Smooth muscle cell of the brain vasculature (primary cell): ENCODE measurements around the gene ARL8B.
"Not testable (repeated sequence)": the region's sequence is repeated elsewhere in the genome, so short reads cannot be mapped to it uniquely, and the experiment has no call there.

Experiments
- DNase-seq: peaks from one replicate; pipeline ENCODE4 v3.0.0-alpha.2; 2012; ENCODE audit warnings: low read depth, low spot score

Gene ARL8B

DNA sequence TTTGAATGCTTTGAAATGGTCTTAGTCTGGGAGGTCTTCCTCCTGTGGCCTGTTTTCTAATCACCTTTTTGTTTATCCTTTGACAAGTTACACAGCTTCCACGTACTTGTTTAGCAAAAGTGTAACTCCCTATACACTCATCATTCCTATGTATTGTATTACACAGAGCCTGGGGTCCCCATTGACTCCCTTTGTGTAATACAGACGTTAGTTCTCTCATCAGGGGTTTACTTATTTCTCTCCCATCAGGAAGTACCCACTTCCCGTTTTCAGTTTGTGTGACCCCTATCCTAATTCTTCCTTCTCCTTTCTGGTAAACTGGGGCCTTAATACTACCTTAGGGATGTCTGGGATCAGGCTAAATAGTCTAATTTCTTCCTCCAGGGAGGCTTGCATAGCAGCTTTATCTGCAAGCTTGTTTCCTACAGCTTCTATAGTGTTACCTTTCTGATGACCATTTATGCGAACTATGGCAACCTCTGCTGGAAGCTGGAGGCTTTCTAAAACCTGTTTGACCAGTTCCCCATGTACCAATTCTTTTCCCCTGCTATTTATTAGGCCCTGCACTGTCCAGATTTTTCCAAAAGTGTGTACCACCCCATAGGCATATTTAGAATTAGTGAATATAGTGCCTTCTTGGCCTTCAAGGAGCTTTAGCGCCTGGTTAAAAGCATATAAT lies 22.4 kb downstream of the ARL8B start:
- no peak for DNase-seq

DNA sequence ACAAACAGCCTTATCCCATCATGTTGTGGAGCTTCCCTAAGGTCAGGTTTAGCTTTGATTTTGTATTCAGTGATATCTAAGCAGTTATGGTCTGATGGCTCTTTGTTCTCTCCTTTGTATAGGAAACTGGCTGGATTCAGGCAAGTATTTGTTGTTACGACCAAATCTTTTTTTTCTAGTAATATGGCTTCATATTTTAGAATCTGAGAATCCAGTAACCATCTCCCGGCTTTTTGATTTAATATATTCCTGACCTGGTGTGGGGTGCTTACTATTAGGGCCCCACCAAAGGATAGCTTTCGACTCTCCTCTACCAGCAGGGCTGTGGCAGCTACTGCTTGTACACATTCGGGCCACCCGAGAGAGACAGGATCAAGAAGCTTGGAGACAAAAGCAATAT lies 23.0 kb downstream of the ARL8B start:
- DNase-seq: no peak

DNA sequence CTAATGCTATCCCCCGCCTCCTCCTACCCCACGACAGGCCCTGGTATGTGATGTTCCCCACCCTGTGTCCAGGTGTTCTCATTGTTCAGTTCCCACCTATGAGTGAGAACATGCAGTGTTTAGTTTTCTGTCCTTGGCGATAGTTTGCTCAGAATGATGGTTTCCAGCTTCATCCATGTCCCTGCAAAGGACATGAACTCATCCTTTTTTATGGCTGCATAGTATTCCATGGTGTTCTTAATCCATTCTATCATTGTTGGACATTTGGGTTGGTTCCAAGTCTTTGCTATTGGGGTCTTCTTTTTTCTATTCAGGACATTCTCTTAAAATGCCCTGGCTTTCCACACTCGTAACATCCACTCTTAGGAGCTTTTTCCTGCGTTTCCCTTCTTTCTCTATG lies 25.1 kb downstream of the ARL8B start:
- DNase-seq: not testable (repeated sequence)

DNA sequence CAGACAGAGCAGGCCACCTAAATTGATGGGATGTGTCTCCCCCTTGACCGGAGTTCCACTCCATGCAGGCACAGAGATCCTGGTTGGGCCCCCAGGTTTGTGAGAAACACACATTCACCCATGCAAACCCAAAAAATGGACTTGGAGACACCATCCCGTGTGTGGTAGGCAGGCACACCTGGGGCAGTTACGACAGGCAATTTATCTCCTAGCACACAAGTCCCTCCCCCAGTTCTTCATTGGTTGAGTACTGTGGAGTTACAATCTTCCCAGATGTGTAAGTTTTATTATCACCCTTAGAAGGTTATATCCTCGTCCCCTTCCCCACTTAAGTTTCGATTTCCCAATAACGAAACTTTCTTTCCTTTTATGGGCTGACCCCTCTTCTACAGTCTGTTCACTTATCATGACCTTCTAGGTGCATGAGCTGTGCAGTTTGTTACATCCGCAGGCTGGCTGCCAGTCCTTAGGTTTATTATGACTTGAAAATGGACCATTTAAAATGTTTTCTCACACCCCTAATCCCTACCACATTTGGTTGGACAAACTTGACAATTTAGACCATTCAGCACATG lies 27.3 kb downstream of the ARL8B start:
- DNase-seq: no peak

DNA sequence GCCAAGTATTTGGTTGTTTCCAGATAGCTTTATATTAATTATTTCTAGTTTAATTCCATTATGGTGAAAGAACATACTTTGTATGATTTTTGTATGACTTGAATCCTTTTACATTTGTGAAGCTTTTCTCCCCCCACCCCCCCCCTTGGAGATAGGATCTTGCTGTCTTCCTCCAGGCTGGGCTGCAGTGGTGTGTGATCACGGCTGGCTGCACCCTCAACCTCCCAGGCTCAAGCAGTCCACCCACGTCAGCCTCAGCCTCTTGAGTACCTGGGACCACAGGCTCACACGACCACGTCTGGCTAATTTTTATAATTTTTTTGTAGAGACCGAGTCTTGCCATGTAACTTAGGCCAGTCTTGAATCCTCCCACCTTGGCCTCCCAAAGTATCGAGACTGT lies 29.5 kb downstream of the ARL8B start:
- no peak for DNase-seq

DNA sequence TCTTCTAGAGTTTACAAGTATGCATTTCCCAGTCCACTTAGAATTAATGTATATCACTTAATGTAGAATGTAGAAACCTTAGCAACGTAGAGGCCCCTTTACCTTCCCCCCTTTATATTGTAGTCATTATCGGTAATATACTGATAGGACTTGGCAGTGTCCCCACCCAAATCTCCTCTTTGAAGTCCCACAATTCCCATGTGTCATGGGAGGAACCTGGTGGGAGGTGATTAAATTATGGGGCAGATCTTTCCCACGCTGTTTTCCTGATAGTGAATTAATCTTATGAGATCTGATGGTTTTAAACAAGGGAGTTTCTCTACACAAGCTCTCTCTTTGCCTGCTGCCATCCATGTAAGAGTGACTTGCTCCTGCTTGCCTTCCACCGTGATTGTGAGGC lies 31.0 kb downstream of the ARL8B start:
- DNase-seq: no peak

DNA sequence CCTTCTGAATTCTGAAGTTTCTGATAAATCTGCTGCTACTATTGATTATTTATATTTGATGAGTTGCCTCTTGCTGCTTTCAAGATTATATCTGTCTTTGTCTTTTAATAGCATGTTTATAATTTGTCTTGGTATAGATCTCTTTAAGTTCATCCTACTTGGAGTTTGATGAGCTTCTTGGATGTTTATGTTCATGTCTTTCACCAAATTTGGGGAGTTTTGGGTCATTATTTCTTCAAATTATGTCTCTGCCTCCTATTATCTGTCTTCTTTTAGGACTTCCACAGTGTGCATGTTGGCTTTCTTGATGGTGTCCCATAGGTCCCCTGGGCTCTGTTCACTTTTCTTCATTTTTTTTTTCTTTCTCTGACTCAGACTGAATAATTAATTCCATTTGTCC lies 33.1 kb downstream of the ARL8B start:
- no peak for DNase-seq

DNA sequence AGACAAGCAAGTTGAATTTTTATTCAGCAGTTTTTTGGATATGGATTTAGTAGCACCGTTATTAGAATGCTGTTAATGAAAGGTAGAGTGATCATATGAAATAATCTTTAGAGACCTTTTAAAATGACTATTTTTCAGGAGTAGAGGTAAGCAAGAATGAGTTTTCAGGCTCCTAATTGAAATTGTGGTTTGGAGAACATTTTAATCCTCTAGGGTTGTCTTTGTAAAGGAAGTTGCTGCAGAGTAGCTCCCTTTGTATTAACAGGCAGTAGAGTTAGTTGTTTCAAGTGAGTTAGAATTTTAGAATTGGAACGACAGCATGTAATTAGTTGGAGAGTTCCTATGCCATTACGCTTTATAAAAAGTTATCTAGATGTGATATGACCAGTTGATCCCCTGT lies 38.2 kb downstream of the ARL8B start:
- DNase-seq: no peak

DNA sequence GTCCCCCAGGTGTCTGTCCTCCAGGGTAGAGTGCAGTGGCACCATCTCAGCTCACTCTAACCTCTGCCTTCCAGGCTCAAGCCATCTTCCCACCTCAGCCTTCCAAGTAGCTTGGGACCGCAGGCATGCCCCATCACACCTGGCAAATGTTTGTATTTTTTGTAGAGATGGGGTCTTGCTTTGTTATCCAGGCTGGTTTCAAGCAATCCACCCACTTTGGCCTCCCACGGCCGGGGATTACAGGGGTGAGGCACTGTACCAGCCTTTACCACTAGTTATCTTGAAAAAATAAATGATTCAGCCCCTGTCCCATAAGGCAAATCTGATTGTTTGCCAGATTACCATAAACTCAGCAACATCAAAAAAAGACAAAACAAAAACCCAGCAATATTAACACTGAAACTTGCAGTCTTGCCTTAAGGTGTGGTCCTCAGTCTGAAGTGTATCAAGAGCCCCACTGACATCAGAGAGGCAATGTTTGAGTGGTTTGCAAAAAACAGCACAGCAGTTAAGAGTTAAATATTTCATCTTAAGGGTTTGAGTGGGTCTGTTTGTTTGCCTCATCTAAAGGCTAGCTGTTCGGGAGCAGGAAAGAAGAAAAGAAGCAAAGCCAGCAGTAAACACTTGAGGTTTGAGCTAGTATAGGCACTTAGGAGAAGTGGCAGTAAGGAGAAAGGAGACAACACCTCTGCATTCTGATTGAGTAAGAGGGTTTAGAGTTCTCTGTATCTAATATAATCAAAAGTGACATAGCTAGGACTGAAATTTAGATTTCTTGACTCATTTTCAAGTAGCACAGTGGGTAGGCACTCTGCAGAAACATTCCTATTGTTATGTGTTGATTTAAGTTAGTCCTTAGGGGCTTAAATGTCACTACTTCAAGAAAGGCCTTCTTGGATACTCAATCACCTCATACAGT lies 39.1 kb downstream of the ARL8B start:
- DNase-seq: no peak

DNA sequence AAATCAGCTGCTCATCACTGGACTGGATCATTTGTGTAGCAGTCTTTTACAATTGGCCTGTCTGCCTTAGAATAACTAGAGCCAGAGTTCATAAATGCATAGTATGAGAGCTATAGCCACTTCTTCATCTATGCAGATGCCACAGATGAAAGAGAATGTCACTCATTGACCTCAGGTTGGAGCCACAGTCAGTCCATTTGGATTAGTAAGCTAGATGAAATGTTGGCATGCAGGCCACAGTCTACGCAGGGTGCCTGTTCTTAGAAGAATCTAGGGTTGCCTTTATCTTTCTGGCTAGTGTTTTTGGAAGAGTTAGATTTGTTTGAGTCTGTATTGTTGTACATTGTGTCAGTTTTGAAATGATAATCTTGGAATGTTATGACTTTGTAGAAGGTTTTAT lies 40.0 kb downstream of the ARL8B start:
- DNase-seq: no peak

DNA sequence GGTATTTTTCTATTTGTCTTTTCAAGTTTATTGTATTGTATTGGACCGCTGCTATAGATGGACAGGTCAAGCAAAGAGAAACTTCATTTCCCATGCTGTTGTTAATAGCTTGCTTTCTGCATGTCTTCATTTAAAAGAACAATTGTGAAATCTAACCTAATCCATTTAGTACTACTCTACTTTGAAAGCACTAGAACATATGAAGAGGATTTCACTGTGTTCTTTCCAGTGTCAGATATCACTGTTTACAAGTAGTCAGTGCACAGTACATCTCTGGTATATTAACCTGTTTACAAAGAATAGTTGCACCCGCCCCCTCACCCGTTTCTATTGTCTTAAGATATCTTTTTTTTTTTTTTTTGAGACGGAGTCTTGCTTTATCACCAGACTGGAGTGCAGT lies 43.6 kb downstream of the ARL8B start:
- no peak for DNase-seq

DNA sequence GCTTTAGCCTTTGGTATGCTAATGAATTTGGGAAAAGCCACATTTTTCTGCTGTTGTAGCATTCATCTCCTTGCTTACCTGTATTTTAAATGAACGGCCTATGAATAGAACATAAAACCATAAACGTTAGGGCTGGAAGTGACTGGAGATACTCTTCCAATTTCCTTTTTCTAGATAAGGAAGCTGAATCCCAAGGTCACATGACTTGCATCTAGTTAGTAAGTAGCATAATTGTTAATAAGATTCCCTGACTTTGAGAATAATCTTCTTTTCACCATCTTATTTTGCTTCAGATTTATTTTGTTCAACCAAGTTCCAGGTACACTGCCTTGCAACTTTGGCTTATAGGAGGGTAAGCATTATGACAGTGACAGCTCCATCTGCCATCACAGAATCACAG lies 44.8 kb downstream of the ARL8B start:
- DNase-seq: no peak

DNA sequence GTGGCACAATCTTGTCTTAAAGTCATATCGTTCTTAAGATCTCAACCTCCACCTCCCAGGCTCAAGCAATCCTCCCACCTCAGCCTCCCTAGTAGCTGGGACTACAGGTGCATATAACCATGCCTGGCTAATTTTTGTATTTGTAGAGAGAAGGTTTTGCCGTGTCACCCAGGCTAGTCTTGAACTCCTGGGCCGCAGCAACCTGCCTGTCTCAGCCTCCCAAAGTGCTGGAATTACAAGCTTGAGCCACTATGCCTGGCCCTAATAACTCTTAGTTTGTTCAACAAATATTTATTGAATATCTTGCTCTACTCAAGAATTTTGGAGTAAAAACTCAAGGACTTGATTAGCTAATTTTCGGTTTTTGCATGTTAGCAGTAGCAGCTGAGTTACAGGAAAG lies 46.0 kb downstream of the ARL8B start:
- DNase-seq: no peak

DNA sequence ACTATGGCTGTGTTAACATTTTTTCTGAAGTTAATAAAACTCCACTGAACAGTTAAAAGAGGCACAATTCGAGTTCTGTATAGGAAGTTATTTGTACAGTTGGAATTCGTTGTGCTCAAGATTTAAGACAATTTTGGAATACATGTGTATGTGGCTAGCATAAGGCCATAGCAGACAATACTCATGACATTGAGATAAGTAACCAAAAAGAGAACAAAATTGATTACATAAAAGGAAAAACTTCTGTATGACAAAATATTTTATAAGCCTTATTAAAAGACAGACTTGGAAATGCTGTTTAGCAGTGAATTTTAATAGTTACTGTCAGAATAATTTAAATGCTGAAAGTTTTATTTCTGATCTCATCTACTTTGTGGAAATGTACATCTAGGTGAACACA lies 47.7 kb downstream of the ARL8B start:
- no peak for DNase-seq

DNA sequence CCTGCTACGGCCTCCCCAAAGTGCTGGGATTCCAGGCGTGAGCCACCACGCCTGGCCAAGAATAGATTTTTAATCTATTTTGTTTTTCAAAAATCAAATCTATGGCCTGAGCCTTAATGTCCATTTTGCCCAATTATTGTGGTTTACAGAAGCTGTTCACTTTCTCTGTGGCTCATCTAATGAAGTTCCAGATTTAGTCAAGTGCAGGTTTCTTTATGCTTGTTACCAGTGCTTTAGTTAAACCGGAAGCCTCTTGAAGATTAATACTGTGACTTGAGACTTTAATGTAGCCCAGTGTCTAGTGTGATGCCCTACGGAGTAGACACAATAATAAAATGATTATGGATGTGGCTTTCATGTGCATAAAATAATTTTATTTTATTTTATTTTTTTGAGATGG lies 48.9 kb downstream of the ARL8B start:
- no peak for DNase-seq

DNA sequence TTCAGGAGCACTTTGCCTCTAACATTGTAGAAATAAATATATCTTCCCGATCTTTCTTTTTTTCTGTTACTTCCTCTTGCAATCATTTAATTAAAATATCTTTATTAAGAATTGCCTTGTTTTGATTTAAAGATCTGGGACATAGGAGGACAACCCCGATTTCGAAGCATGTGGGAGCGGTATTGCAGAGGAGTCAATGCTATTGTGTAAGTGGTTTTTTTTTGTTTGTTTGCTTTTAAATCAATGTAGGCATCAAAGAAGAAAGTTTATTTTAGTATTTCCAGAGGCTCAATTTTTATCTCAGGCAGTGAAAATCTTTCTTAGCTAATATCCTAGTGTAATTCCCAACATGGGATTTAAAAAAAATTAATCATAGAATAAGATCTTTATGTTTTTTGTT lies 49.9 kb downstream of the ARL8B start:
- no peak for DNase-seq

DNA sequence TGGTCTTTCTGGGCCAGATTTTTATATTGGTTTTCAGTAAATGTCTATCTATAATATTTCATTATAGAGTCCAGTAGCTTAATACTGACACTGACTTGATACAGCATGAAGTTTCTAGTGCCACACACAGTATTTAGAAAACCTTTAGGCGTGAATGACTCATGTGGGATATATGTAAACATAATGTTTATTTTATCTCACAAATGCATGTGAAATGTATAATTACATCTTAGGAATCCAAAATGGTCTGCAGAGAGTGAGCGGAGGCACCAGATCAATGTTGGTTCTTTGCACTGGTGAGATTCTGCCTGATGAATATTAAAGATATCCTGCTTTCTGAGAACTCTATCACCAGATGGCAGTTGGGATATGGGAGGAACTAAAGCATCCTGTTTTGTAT lies 56.9 kb downstream of the ARL8B start:
- DNase-seq: not testable (repeated sequence)

DNA sequence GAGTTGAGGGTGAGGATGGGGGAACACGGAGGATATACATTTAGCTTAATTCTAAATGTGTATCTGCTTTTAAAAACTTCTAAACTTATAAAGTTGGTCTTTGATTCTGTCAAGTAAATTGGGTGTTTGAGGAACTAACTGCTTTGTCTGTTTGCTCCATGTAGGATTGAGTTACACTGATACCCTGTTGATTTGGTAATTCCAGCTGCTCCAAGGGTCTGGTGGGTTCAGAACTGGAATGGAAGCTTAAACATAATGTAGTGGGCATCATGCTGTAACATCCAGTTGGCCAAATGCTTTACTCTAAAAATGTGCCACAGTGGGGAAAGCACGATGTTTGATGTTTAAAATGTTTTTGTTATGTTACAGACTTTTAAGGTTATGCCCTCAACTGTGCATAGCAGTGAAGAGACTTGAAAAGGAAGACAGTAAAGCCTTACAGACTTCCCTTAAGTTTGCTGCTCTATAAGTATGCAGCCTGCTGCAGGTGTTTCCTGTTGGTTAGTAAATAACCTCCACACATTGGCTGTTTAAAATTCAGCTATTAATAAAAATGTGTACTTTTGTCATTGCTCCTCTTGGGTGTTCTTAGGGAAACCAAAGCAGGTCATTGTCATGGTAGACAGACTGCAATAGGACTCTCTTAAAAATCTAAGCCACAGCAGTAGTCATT lies 59.5 kb downstream of the ARL8B start:
- no peak for DNase-seq

DNA sequence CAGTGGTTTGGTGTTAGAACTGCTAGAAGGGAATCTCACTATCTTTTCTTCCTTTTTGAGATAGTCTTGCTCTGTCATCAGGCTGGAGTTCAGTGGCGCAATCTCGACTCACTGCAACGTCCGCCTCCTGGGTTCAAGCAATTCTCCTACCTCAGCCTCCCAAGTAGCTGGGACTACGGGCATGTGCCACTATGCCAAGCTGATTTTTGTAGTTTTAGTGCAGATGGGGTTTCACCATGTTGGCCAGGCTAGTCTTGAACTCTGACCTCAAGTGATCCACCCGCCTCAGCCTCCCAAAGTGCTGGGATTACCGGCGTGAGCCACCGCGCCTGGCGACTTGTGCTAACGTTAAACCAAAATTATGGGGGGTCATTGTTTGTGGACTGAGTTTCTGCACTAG lies 61.6 kb downstream of the ARL8B start:
- DNase-seq: not testable (repeated sequence)

DNA sequence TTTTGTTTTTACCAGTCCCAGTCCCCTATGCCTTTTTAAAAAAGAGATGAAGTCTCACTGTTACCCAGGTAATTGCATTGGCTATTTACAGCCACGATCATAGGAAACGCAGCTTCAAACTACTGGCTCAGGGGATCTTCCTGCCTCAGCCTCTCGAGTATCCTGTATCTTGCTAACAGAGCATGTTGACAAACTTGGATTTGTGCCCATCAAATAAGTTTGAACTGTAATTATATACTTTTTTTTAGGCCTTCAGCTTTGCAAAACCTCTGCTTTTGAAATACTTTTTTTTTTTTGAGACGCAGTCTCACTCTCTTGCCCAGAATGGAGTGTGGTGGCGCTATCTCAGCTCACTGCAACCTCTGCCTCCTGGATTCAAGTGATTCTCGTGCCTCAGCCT lies 62.4 kb downstream of the ARL8B start:
- no peak for DNase-seq

DNA sequence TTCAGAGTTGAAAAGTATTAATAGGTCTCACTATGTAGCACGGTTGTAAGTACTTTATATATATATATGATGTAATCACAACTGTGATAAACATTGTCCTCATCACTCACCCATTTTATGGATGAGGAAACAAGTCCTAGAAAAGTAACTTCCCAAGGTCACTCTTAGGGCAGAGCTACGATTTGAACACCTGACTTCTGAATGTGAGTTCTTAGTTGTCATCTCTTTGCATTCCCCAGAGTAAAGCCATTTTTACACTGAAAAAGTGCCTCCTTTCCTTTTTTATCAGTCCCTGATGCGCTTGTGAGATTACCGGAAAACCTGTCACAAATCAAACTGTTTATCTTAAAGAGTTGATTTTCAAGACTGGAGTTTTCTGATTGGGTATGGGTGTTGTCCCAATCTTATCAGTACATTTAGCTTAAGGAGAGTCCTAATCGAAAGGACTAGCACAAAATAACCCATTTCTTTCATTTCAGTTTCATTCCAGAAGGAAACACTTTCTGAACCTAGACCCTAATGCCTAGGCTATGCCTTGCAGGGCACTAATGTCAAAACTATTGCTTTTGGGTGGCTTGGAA lies 63.1 kb downstream of the ARL8B start:
- DNase-seq: no peak
